H1 (cell line): ENCODE results near the gene CHST10. TPM values are rescaled to one million over a fixed set of nuclear protein-coding genes. Genes with fewer than 3 reads are reported as not detected.

Source experiments
- CTCF ChIA-PET: fragments of 300-600 bp; sonication (Branson Sonifier 250); formaldehyde crosslinking; loops from one replicate; lab custom pipeline; 2021; ENCODE audit not compliant: partially characterized antibody; lab: Charles Lee
- POLR2A ChIA-PET: fragments of 300-600 bp; sonication (Branson Sonifier 250); formaldehyde crosslinking; loops from one replicate; lab custom pipeline; 2021; ENCODE audit warnings: inconsistent platforms; ENCODE audit not compliant: partially characterized antibody; lab: Charles Lee
- DNase-seq, 2 experiments: peaks; one replicate each; pipeline versions ENCODE4 v3.0.0 to v3.0.0-alpha.2; 2010 to 2022; ENCODE audit warnings: low spot score in 2 of 2, low read depth in 1 of 2, mixed read lengths in 1 of 2
- FAIRE-seq: peaks from 2 replicates; lab custom pipeline; 2011; peaks lifted over from hg19 to GRCh38; lab: Jason Lieb, UNC
- H2AFZ ChIP-seq: 2 replicates; pipeline ENCODE4 v1.8.1; 2012; ENCODE audit warnings: low read length, inconsistent platforms
- H2AK5ac ChIP-seq: 2 replicates; pipeline ENCODE4 v1.6.1; 2013; ENCODE audit warnings: low read depth, low read length
- H2BK120ac ChIP-seq: replicated peaks from 2 replicates; pipeline ENCODE3; 2013; ENCODE audit warnings: low read depth, low read length, inconsistent platforms
- H2BK12ac ChIP-seq: 2 replicates; pipeline ENCODE4 v1.6.1; 2013; ENCODE audit warnings: low read depth, low read length
- H2BK15ac ChIP-seq: 2 replicates; pipeline ENCODE4 v1.6.1; 2013; ENCODE audit warnings: low read length
- H2BK20ac ChIP-seq: 2 replicates; pipeline ENCODE4 v1.6.1; 2013; ENCODE audit warnings: low read length
- H2BK5ac ChIP-seq: 2 replicates; pipeline ENCODE4 v1.6.1; 2013; ENCODE audit warnings: low read depth, low read length
- H3K14ac ChIP-seq: 2 replicates; pipeline ENCODE4 v1.6.1; 2013; ENCODE audit warnings: inconsistent platforms; ENCODE audit not compliant: insufficient read length
- H3K18ac ChIP-seq: 2 replicates; pipeline ENCODE4 v1.6.1; 2013; ENCODE audit warnings: low read length; ENCODE audit errors: extremely low read depth
- H3K23ac ChIP-seq: 2 replicates; pipeline ENCODE4 v1.6.1; 2013; ENCODE audit warnings: inconsistent platforms; ENCODE audit not compliant: insufficient read length
- H3K23me2 ChIP-seq: 2 replicates; pipeline ENCODE4 v1.6.1; 2013; ENCODE audit warnings: low read depth, low read length
- H3K27ac ChIP-seq: 2 replicates; pipeline ENCODE4 v1.6.1; 2011; ENCODE audit warnings: low read depth, low read length, inconsistent platforms
- H3K27me3 ChIP-seq, 4 experiments: replicated peaks in 1 of 4; 1 replicate in 1 of 4; 2 replicates in 3 of 4; pipeline versions ENCODE4 v1.6.1 to v1.8.1; 2011 to 2013; ENCODE audit warnings: low read length in 3 of 4, mild to moderate bottlenecking in 3 of 4, inconsistent platforms in 2 of 4, mixed read lengths in 2 of 4, moderate library complexity in 1 of 4; ENCODE audit not compliant: control insufficient read depth in 3 of 4, insufficient read depth in 3 of 4; ENCODE audit errors: extremely low read depth in 1 of 4
- H3K36me3 ChIP-seq, 4 experiments: 2 replicates each; pipeline versions ENCODE4 v1.6.1 to v1.8.1; 2011 to 2013; ENCODE audit warnings: mild to moderate bottlenecking in 4 of 4, low read length in 3 of 4, moderate library complexity in 2 of 4, control low read depth in 1 of 4, inconsistent platforms in 1 of 4; ENCODE audit not compliant: insufficient read depth in 4 of 4, control insufficient read depth in 2 of 4
- H3K4ac ChIP-seq: replicated peaks from 2 replicates; pipeline ENCODE3; 2013; ENCODE audit warnings: low read length, low read depth, mixed read lengths, inconsistent platforms; ENCODE audit not compliant: insufficient read length
- H3K4me1 ChIP-seq, 4 experiments: replicated peaks in 1 of 4; 1 replicate in 1 of 4; 2 replicates in 3 of 4; pipeline versions ENCODE4 v1.6.1 to v1.8.1; 2011 to 2013; ENCODE audit warnings: low read length in 3 of 4, inconsistent platforms in 2 of 4, mixed read lengths in 1 of 4; ENCODE audit not compliant: insufficient read depth in 4 of 4, control insufficient read depth in 3 of 4
- H3K4me2 ChIP-seq, 2 experiments: 2 replicates each; pipeline versions ENCODE4 v1.6.1 to v1.8.1; 2011 to 2013; ENCODE audit warnings: low read depth in 2 of 2, low read length in 2 of 2, control low read depth in 1 of 2, inconsistent platforms in 1 of 2, mild to moderate bottlenecking in 1 of 2; ENCODE audit not compliant: insufficient read depth in 1 of 2
- H3K4me3 ChIP-seq, 4 experiments: fragments of 200-600, 300-600 bp in 1 of 4; sonication (generic), shearing (Covaris generic), sonication (Bioruptor Twin) in 1 of 4; 2 replicates each; pipeline versions ENCODE4 v1.5.1 to v1.8.1; 2011 to 2016; ENCODE audit warnings: low read length in 4 of 4, low read depth in 3 of 4, control low read depth in 2 of 4, inconsistent platforms in 2 of 4, mild to moderate bottlenecking in 2 of 4, mixed read lengths in 1 of 4, moderate library complexity in 1 of 4; ENCODE audit not compliant: insufficient read depth in 2 of 4; ENCODE audit errors: extremely low read depth in 1 of 4
- H3K56ac ChIP-seq: replicated peaks from 2 replicates; pipeline ENCODE3; 2013; ENCODE audit warnings: low read depth, mild to moderate bottlenecking, mixed read lengths, low read length, inconsistent platforms; ENCODE audit not compliant: insufficient read length
- H3K79me1 ChIP-seq: 2 replicates; pipeline ENCODE4 v1.6.1; 2013; ENCODE audit warnings: low read depth, low read length, control low read depth
- H3K79me2 ChIP-seq, 2 experiments: 2 replicates each; pipeline versions ENCODE4 v1.6.1 to v1.8.1; 2012 to 2013; ENCODE audit warnings: low read length in 2 of 2, mild to moderate bottlenecking in 2 of 2, inconsistent platforms in 1 of 2; ENCODE audit not compliant: insufficient read depth in 2 of 2, control insufficient read depth in 1 of 2
- H3K9ac ChIP-seq, 4 experiments: replicated peaks in 1 of 4; 1 replicate in 1 of 4; 2 replicates in 3 of 4; pipeline versions ENCODE4 v1.6.1 to v1.8.1; 2011 to 2013; ENCODE audit warnings: low read depth in 3 of 4, low read length in 3 of 4, control low read depth in 2 of 4, mild to moderate bottlenecking in 2 of 4, moderate library complexity in 2 of 4, inconsistent platforms in 1 of 4; ENCODE audit errors: extremely low read depth in 1 of 4
- H3K9me3 ChIP-seq, 2 experiments: 2 replicates each; pipeline versions ENCODE4 v1.6.1 to v1.8.1; 2012 to 2013; ENCODE audit warnings: mild to moderate bottlenecking in 2 of 2, moderate library complexity in 2 of 2, control low read depth in 1 of 2, inconsistent platforms in 1 of 2, low read depth in 1 of 2, low read length in 1 of 2, mixed read lengths in 1 of 2; ENCODE audit not compliant: insufficient read depth in 2 of 2
- H4K20me1 ChIP-seq, 2 experiments: replicated peaks in 1 of 2; 2 replicates each; pipeline versions ENCODE3 to v1.8.1; 2011 to 2013; ENCODE audit warnings: inconsistent platforms in 2 of 2, low read length in 2 of 2, mild to moderate bottlenecking in 1 of 2; ENCODE audit not compliant: insufficient read depth in 2 of 2, control insufficient read depth in 1 of 2
- H4K5ac ChIP-seq: 2 replicates; pipeline ENCODE4 v1.6.1; 2013; ENCODE audit warnings: low read length, low read depth, mixed read lengths, inconsistent platforms; ENCODE audit not compliant: insufficient read length
- H4K8ac ChIP-seq: 2 replicates; pipeline ENCODE4 v1.8.0; 2013; ENCODE audit warnings: mild to moderate bottlenecking, moderate library complexity, low read length, inconsistent platforms; ENCODE audit not compliant: insufficient read depth; ENCODE audit errors: extremely low read depth
- H4K91ac ChIP-seq: replicated peaks from 2 replicates; pipeline ENCODE3; 2013; ENCODE audit warnings: low read length, mixed read lengths, inconsistent platforms; ENCODE audit not compliant: insufficient read length
- CEBPB ChIP-seq: IDR thresholded peaks from 2 replicates; pipeline ENCODE4 v1.6.1; 2012; ENCODE audit warnings: low read depth, low read length
- CHD1 ChIP-seq: IDR thresholded peaks from 2 replicates; pipeline ENCODE4 v1.6.1; 2012; ENCODE audit warnings: low read depth, low read length, improper control_type of control experiment
- EZH2 ChIP-seq: fragments of 200-600 bp; sonication (generic); IDR thresholded peaks from 2 replicates; pipeline ENCODE4 v1.7.1; 2012; ENCODE audit warnings: low read depth, mild to moderate bottlenecking, moderate library complexity, low read length, inconsistent platforms; ENCODE audit not compliant: severe bottlenecking
- POU5F1 ChIP-seq: IDR thresholded peaks from 2 replicates; pipeline ENCODE4 v1.6.1; 2011; ENCODE audit warnings: low read depth, mild to moderate bottlenecking, low read length, moderate library complexity
- SIN3A ChIP-seq, 2 experiments: IDR thresholded peaks in 1 of 2; conservative IDR thresholded peaks in 1 of 2; 2 replicates each; pipeline ENCODE4 v1.6.1; 2011 to 2012; ENCODE audit warnings: low read length in 2 of 2, improper control_type of control experiment in 1 of 2, low read depth in 1 of 2, mild to moderate bottlenecking in 1 of 2
- WGBS, 2 experiments: shearing (Covaris generic) in 1 of 2; methylation state at CpG; one replicate each; pipeline versions ENCODE4 v1.1.6 to v1.1.7; 2013 to 2015; ENCODE audit warnings: low lambda C conversion rate in 2 of 2, mixed read lengths in 2 of 2, inconsistent platforms in 1 of 2, low coverage in 1 of 2, missing lambda C conversion rate in 1 of 2; ENCODE audit not compliant: insufficient replicate concordance in 2 of 2, insufficient coverage in 1 of 2, insufficient read length in 1 of 2; ENCODE audit errors: extremely low coverage in 1 of 2, missing lambda C conversion rate in 1 of 2; 5-methylcytosine and 5-hydroxymethylcytosine counted together
- polyA plus RNA-seq, 7 experiments: library from polyadenylated mRNA; depleted of rRNA in 3 of 7; stranded (reverse) in 5 of 7; unstranded in 2 of 7; fragments of >200 nt in 5 of 7; fragments of 200-250 nt in 2 of 7; gene quantifications; 1 replicate in 5 of 7; 2 replicates in 1 of 7; 4 replicates in 1 of 7; pipeline versions ENCODE4 v1.2.1 to v1.2.3, GENCODE V29; 2011 to 2013; ENCODE audit warnings: missing spikeins in 2 of 7, mixed read lengths in 2 of 7
- total RNA-seq: library from RNA; stranded (reverse); fragmentation: NEBNext Ultra II Directional; extraction: Animal tissue kit (Norgen Biotek cat#: 25700); gene quantifications from 2 replicates; pipeline ENCODE4 v1.2.1, GENCODE V29; 2021
- TF ChIP-seq, protein P1 (sequence below): IDR thresholded peaks from 2 replicates; pipeline ENCODE4 v1.6.1; 2012; ENCODE audit warnings: low read length, inconsistent platforms
- TF ChIP-seq, protein P2 (sequence below): IDR thresholded peaks from 2 replicates; pipeline ENCODE4 v1.6.1; 2012; ENCODE audit warnings: inconsistent platforms

CHST10 gene
- total and polyA plus RNA-seq, 2 of the 8 experiments (the other 6 are each of a cell fraction or from before 2014, with no cell fraction given): 27.3 to 29.1 TPM

DNA sequence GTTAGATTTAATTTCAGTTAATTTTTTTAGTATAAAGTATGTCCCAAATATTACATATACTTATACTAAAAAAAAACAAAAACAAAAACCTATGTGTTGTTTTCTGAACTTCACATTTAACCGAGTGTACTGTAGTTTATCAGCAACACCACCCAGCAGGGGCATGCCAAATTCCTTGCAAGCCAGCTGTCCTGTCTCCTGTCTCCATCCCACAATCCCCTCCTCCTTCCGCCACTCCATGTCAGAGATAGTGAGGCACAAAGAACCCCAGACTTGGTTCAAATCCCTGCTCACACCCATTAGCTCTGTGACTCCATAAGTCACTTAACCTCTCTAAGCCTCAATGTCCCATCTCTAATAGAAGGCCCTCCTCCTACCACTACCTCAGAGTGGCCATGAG, 9.4 kb downstream of the CHST10 start:
- Histone ChIP-seq H4K91ac (no peak overlapping the region), H3K36me3 (peaks cover 7 to 29% (median 11%) of the 10 kb centered on the region in 4 experiments; a peak in 7 of 8 replicates), H3K23me2 (no peaks in the 10 kb centered on the region), H4K8ac (no peak overlapping the region), H3K4ac (no peak overlapping the region), H2BK120ac (no peak overlapping the region), H3K23ac (no peak overlapping the region), H3K4me2 (no peak overlapping the region), H2AFZ (no peak overlapping the region), H3K4me1 (peaks cover 21 to 40% (median 28%) of the 10 kb centered on the region in 4 experiments), H2BK20ac (no peak overlapping the region), H3K9me3 (no peaks in the 10 kb centered on the region), H4K20me1 (no peaks in the 10 kb centered on the region), H2BK12ac (no peak overlapping the region), H4K5ac (no peak overlapping the region), H2BK15ac (no peak overlapping the region), H3K27me3 (no peaks in the 10 kb centered on the region), H2AK5ac (no peak overlapping the region), H3K27ac (no peak overlapping the region), H3K4me3 (no peak overlapping the region), H2BK5ac (no peak overlapping the region), H3K14ac (no peak overlapping the region), H3K56ac (no peak overlapping the region), H3K79me2 (peaks cover 5 to 47% of the 10 kb centered on the region in 2 experiments; a peak in 3 of 4 replicates), H3K79me1 (peaks cover 3% of the 10 kb centered on the region), H3K9ac (no peak overlapping the region), H3K18ac (no peak overlapping the region)
- FAIRE-seq: no peak
- ChIA-PET CTCF (interaction anchor here (1.8 to 9.7 kb wide), 3 partner anchors 9 to 146 kb away, joined by 7 to 38 read pairs (median 9); no protein-coding TSS in a partner anchor), POLR2A (interaction anchor here (1.1 kb wide), 1 partner anchor 27 kb away, joined by 3 read pairs; no protein-coding TSS in a partner anchor)
- 95% methylated on average over 2 of the region's 2 CpGs; no CpG with 5 or more reads in 1 of the 2 experiments for WGBS, 2 experiments
- DNase-seq: no peak
- TF ChIP-seq CHD1: no peak
- no peak for TF ChIP-seq EZH2
- no peak for TF ChIP-seq POU5F1
- no peak for TF ChIP-seq CEBPB
- TF ChIP-seq, protein P1, sequence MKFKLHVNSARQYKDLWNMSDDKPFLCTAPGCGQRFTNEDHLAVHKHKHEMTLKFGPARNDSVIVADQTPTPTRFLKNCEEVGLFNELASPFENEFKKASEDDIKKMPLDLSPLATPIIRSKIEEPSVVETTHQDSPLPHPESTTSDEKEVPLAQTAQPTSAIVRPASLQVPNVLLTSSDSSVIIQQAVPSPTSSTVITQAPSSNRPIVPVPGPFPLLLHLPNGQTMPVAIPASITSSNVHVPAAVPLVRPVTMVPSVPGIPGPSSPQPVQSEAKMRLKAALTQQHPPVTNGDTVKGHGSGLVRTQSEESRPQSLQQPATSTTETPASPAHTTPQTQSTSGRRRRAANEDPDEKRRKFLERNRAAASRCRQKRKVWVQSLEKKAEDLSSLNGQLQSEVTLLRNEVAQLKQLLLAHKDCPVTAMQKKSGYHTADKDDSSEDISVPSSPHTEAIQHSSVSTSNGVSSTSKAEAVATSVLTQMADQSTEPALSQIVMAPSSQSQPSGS: no peak
- TF ChIP-seq, protein P2, sequence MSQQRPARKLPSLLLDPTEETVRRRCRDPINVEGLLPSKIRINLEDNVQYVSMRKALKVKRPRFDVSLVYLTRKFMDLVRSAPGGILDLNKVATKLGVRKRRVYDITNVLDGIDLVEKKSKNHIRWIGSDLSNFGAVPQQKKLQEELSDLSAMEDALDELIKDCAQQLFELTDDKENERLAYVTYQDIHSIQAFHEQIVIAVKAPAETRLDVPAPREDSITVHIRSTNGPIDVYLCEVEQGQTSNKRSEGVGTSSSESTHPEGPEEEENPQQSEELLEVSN: no peak
- no peak for TF ChIP-seq SIN3A (conservative IDR thresholded peaks at IDR 0.05 in 1 of 2, IDR thresholded peaks at IDR 0.05 in 1 of 2; ENCODE audit: low read depth in 1 of 2, low read length in 2 of 2)
